ENCODE measurements around the gene GOLGA6L10.
"Not testable (repeated sequence)": the region's sequence is repeated elsewhere in the genome, so short reads cannot be mapped to it uniquely, and the experiment has no call there.

DNA sequence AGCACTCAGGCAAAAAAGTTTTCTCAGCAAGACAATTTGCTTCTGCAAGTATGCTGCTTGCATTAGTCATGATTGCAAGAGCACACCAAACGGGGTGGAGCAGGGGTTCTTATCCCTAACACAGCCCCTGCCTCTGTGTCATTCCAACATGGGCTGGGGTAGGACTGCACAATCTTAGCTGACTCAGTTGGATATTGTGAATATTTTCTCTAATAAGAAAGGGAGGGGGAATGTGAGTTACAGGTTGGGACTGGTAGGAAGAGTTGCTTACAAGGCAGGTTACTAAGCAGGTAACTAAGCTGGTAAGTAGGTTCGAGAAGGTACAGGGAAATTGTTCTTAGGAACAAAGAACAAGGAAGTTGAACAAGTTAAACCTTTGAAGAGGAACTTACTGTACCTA is 24.4 kb upstream of the GOLGA6L10 start:
- TF ChIP-seq, protein P1, sequence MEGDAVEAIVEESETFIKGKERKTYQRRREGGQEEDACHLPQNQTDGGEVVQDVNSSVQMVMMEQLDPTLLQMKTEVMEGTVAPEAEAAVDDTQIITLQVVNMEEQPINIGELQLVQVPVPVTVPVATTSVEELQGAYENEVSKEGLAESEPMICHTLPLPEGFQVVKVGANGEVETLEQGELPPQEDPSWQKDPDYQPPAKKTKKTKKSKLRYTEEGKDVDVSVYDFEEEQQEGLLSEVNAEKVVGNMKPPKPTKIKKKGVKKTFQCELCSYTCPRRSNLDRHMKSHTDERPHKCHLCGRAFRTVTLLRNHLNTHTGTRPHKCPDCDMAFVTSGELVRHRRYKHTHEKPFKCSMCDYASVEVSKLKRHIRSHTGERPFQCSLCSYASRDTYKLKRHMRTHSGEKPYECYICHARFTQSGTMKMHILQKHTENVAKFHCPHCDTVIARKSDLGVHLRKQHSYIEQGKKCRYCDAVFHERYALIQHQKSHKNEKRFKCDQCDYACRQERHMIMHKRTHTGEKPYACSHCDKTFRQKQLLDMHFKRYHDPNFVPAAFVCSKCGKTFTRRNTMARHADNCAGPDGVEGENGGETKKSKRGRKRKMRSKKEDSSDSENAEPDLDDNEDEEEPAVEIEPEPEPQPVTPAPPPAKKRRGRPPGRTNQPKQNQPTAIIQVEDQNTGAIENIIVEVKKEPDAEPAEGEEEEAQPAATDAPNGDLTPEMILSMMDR (IDR thresholded peaks at IDR 0.05) = not testable (repeated sequence)
- not testable (repeated sequence) for TF ChIP-seq POLR2A, POLR2AphosphoS5 (IDR thresholded peaks at IDR 0.05)
